ENCODE results near the gene ARID3A. TPM values are rescaled to one million over a fixed set of nuclear protein-coding genes. Genes with fewer than 3 reads are reported as not detected.

The ARID3A gene
- total and polyA plus RNA-seq, 2 donors (not counting 3 experiments of a cell fraction or from before 2014, with no cell fraction given) = 5.4 to 13.2 TPM

- H3K9me3 ChIP-seq (replicated peaks; ENCODE audit: control insufficient read depth, insufficient read depth, low read length) = no peaks in the 10 kb centered on the region
- no peaks in the 10 kb centered on the region for H3K36me3 ChIP-seq (ENCODE audit: control insufficient read depth in 2 of 2, extremely low read depth in 1 of 2, insufficient read depth in 2 of 2, low read length in 2 of 2)
- H3K79me2 ChIP-seq (ENCODE audit: control insufficient read depth, insufficient read depth, low read length) = no peaks in the 10 kb centered on the region
- no TSS peak for BruUV-seq (replicated peaks)
- H3K4me2 ChIP-seq (ENCODE audit: insufficient read depth, low read length) = no peak overlapping the region
- no peaks in the 10 kb centered on the region for H4K20me1 ChIP-seq (replicated peaks; ENCODE audit: control insufficient read depth, extremely low read depth, insufficient read depth, low read length)
- H3K9me1 ChIP-seq (replicated peaks; ENCODE audit: control insufficient read depth, extremely low read depth, insufficient read depth, low read length) = no peaks in the 10 kb centered on the region
- H2AFZ ChIP-seq (ENCODE audit: low read depth, low read length) = no peak overlapping the region
- DNase-seq (ENCODE audit: low read depth, low spot score) (no peak), FAIRE-seq (no peak)
- TF ChIP-seq GATA2 (IDR thresholded peaks at IDR 0.05; ENCODE audit: insufficient read depth, insufficient read length, low read depth, low read length) = no peak
- no peak for TF ChIP-seq JUN (IDR thresholded peaks at IDR 0.05; ENCODE audit: borderline replicate concordance, insufficient read depth, insufficient read length, low read depth)
- no peak for TF ChIP-seq MAX (IDR thresholded peaks at IDR 0.05; ENCODE audit: insufficient read depth, insufficient read length)
- POLR2A ChIA-PET = interaction anchor here (0.8 kb wide), 1 partner anchor 424 kb away, joined by 5 read pairs; no protein-coding TSS in a partner anchor
- H3K4me3 ChIP-seq (replicated peaks in 1 of 3; ENCODE audit: insufficient read depth in 1 of 3, low read depth in 1 of 3, low read length in 3 of 3) = no peak overlapping the region
- dilution Hi-C loops (cut with MboI; ENCODE audit: extremely low pct_ligation_motif_present, low sequenced_read_pairs) (no loop called here), intact Hi-C loops (cut with micrococcal nuclease) (no loop called here)
- no peak overlapping the region for H3K9ac ChIP-seq (replicated peaks; ENCODE audit: extremely low read depth, insufficient read depth, low read length)
- no peaks in the 10 kb centered on the region for H3K27me3 ChIP-seq (ENCODE audit: control insufficient read depth in 2 of 2, insufficient read depth in 2 of 2, low read length in 2 of 2)
- CTCF ChIA-PET = no interaction called here
- H3K27ac ChIP-seq (ENCODE audit: insufficient read depth, low read depth, low read length) = no peak overlapping the region
- peaks cover 2% of the 10 kb centered on the region for H3K4me1 ChIP-seq (ENCODE audit: control insufficient read depth, extremely low read depth, insufficient read depth, low read length)
These were observed 22.1 kb downstream of the ARID3A start for GRCh38 chr19:947707-948539.

GRCh38 chr19:948842-949496 lies 23.1 kb downstream of the ARID3A start:
- Histone ChIP-seq H3K4me1 (ENCODE audit: control insufficient read depth, extremely low read depth, insufficient read depth, low read length) (peaks cover 4% of the 10 kb centered on the region), H2AFZ (ENCODE audit: low read depth, low read length) (no peak overlapping the region), H3K27me3 (ENCODE audit: control insufficient read depth in 2 of 2, insufficient read depth in 2 of 2, low read length in 2 of 2) (no peaks in the 10 kb centered on the region), H3K27ac (ENCODE audit: insufficient read depth, low read depth, low read length) (no peak overlapping the region), H4K20me1 (replicated peaks; ENCODE audit: control insufficient read depth, extremely low read depth, insufficient read depth, low read length) (no peaks in the 10 kb centered on the region), H3K9me1 (replicated peaks; ENCODE audit: control insufficient read depth, extremely low read depth, insufficient read depth, low read length) (no peaks in the 10 kb centered on the region), H3K4me2 (ENCODE audit: insufficient read depth, low read length) (no peak overlapping the region), H3K9me3 (replicated peaks; ENCODE audit: control insufficient read depth, insufficient read depth, low read length) (no peaks in the 10 kb centered on the region), H3K36me3 (ENCODE audit: control insufficient read depth in 2 of 2, extremely low read depth in 1 of 2, insufficient read depth in 2 of 2, low read length in 2 of 2) (no peaks in the 10 kb centered on the region), H3K79me2 (ENCODE audit: control insufficient read depth, insufficient read depth, low read length) (no peaks in the 10 kb centered on the region), H3K9ac (replicated peaks; ENCODE audit: extremely low read depth, insufficient read depth, low read length) (no peak overlapping the region), H3K4me3 (replicated peaks in 1 of 3; ENCODE audit: insufficient read depth in 1 of 3, low read depth in 1 of 3, low read length in 3 of 3) (no peak overlapping the region)
- DNase-seq (ENCODE audit: low read depth, low spot score) (no peak), FAIRE-seq (no peak)
- dilution Hi-C loops (cut with MboI; ENCODE audit: extremely low pct_ligation_motif_present, low sequenced_read_pairs) (no loop called here), intact Hi-C loops (cut with micrococcal nuclease) (no loop called here)
- no TSS peak for BruUV-seq (replicated peaks)
- CTCF ChIA-PET = no interaction called here
- POLR2A ChIA-PET = interaction anchor here (0.8 kb wide), 1 partner anchor 425 kb away, joined by 5 read pairs; no protein-coding TSS in a partner anchor
- TF ChIP-seq POLR2A (IDR thresholded peaks at IDR 0.05; ENCODE audit: low read depth, low read length) = no peak
- TF ChIP-seq MAX (IDR thresholded peaks at IDR 0.05; ENCODE audit: insufficient read depth, insufficient read length) = no peak
- no peak for TF ChIP-seq FOS (IDR thresholded peaks at IDR 0.05; ENCODE audit: borderline replicate concordance, insufficient read depth, low read length)
- TF ChIP-seq JUN (IDR thresholded peaks at IDR 0.05; ENCODE audit: borderline replicate concordance, insufficient read depth, insufficient read length, low read depth) = no peak
- no peak for TF ChIP-seq MYC (IDR thresholded peaks at IDR 0.05; ENCODE audit: low read depth, low read length)
- TF ChIP-seq EZH2 (IDR thresholded peaks at IDR 0.05; ENCODE audit: borderline replicate concordance, low read depth, low read length, severe bottlenecking) = no peak
- no peak for TF ChIP-seq CTCF (IDR thresholded peaks at IDR 0.05; ENCODE audit: extremely low read depth in 1 of 2, insufficient read depth in 1 of 2, low read depth in 1 of 2, low read length in 2 of 2)
